Germinal center (tissue), 1 donor: ENCODE measurements around the gene TXNRD2.

Experiments
- DNase-seq: peaks from one replicate; pipeline ENCODE4 v3.0.0; 2012; ENCODE audit warnings: mixed read lengths, low spot score

The TXNRD2 gene

GRCh38 chr22:19966908-19967750 is 25.5 kb upstream of the TXNRD2 start:
- no peak for DNase-seq

- DNase-seq: no peak
These were observed 24.4 kb upstream of the TXNRD2 start for GRCh38 chr22:19965771-19966709.

GRCh38 chr22:19964701-19965386 is 23.2 kb upstream of the TXNRD2 start:
- no peak for DNase-seq

- DNase-seq: no peak
These were observed 22.4 kb upstream of the TXNRD2 start for GRCh38 chr22:19963863-19964642.

GRCh38 chr22:19962909-19963806 is 21.5 kb upstream of the TXNRD2 start:
- no peak for DNase-seq

GRCh38 chr22:19962246-19962908 is 20.8 kb upstream of the TXNRD2 start:
- peak; percentile 87 for DNase-seq

GRCh38 chr22:19961868-19962245 is 20.2 kb upstream of the TXNRD2 start:
- DNase-seq: no peak

- DNase-seq: no peak
These were observed 19.6 kb upstream of the TXNRD2 start for GRCh38 chr22:19961201-19961580.

- DNase-seq: no peak
These were observed 19.0 kb upstream of the TXNRD2 start for GRCh38 chr22:19960491-19961200.

- no peak for DNase-seq
These were observed 18.2 kb upstream of the TXNRD2 start for GRCh38 chr22:19959587-19960490.

- DNase-seq: no peak
These were observed 17.5 kb upstream of the TXNRD2 start for GRCh38 chr22:19959043-19959586.

GRCh38 chr22:19958083-19959042 is 16.7 kb upstream of the TXNRD2 start:
- no peak for DNase-seq

GRCh38 chr22:19957445-19957844 is 15.8 kb upstream of the TXNRD2 start:
- no peak for DNase-seq

- no peak for DNase-seq
These were observed 13.9 kb upstream of the TXNRD2 start for GRCh38 chr22:19955241-19956128.

GRCh38 chr22:19951346-19951745 is 9.7 kb upstream of the TXNRD2 start:
- no peak for DNase-seq
